ENCODE data around the gene RND3.

RND3 gene

DNA sequence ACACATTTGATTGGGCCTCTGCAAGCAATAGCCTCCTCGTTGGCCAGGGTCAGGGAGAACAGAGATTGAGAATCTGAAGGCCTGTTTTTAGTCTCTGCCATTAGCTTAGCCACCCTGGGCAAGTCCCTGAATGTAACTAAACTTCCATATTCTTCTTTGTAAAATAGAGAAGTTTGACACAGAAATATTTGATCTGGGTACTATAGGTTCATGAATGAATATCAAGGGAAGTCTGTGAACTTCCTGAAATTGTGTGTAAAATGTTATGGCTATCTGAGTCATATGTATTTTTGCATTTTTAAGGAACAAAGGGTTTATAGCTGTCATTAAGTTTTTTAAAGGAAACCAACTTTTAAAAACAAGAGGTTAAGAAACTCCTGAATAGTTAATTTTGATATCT is 23.2 kb downstream of the RND3 start:
- Histone ChIP-seq H3K27ac (ENCODE audit: extremely low read depth, low read depth, low read length) (no peak overlapping the region), H3K9me3 (ENCODE audit: control insufficient read depth, insufficient read depth, low read depth, low read length) (no peaks in the 10 kb centered on the region)
- POLR2A ChIA-PET: no interaction called here

DNA sequence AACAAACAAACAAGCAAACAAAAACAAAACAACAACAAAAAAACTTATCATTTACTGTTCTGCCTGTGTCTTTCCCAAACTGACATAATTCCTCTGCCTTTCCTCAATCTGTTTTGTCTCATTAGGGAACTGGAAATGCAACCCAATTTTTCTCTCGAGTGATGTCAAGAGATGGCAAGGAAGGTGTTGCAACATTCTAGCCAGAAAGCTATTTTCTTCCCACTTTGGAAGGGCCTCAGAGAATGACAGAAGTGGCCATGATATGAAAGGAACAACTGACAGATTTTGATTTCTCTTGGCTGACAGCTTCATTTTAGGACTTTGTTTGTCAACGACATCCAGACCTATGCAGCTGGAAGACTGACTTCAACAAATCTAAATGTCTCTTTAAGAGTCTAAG is 24.7 kb downstream of the RND3 start:
- TF ChIP-seq ZNF404 (tag by site-specific recombination; IDR thresholded peaks at IDR 0.05): no peak
- no peak for TF ChIP-seq KLF1 (tag by site-specific recombination; IDR thresholded peaks at IDR 0.05)
- no peak for TF ChIP-seq SP3 (tag by site-specific recombination; IDR thresholded peaks at IDR 0.05)
- no peak for TF ChIP-seq HOXA7 (CRISPR knock-in tag; IDR thresholded peaks at IDR 0.05; ENCODE audit: borderline replicate concordance)
- TF ChIP-seq SETDB1 (IDR thresholded peaks at IDR 0.05; ENCODE audit: insufficient read length, low read length): no peak
- TF ChIP-seq, protein P1, sequence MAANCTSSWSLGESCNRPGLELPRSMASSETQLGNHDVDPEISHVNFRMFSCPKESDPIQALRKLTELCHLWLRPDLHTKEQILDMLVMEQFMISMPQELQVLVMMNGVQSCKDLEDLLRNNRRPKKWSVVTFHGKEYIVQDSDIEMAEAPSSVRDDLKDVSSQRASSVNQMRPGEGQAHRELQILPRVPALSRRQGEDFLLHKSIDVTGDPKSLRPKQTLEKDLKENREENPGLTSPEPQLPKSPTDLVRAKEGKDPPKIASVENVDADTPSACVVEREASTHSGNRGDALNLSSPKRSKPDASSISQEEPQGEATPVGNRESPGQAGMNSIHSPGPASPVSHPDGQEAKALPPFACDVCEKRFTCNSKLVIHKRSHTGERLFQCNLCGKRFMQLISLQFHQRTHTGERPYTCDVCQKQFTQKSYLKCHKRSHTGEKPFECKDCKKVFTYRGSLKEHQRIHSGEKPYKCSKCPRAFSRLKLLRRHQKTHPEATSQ (tag by site-specific recombination; IDR thresholded peaks at IDR 0.05): no peak
- TF ChIP-seq ZNF747 (tag by site-specific recombination; IDR thresholded peaks at IDR 0.05): no peak
- Histone ChIP-seq H3K4me1 (ENCODE audit: control insufficient read depth, insufficient read depth, low read length) (no peaks in the 10 kb centered on the region), H3K36me3 (ENCODE audit: control insufficient read depth in 2 of 2, insufficient read depth in 1 of 2, low read length in 2 of 2) (peaks cover 2 to 4% of the 10 kb centered on the region in 2 experiments; a peak in 2 of 3 replicates), H3K27ac (ENCODE audit: extremely low read depth, low read depth, low read length) (no peak overlapping the region), H3K4me3 (ENCODE audit: low read depth, low read length) (no peak overlapping the region), H3K9me3 (ENCODE audit: control insufficient read depth, insufficient read depth, low read depth, low read length) (no peaks in the 10 kb centered on the region)
- ChIA-PET POLR2A (no interaction called here), CTCF (interaction anchor here (0.6 kb wide), 1 partner anchor 33 kb away, joined by 3 read pairs; no protein-coding TSS in a partner anchor)

More for the DNA sequence above, 23.2 kb downstream of the RND3 start:
- Histone ChIP-seq H3K4me3 (ENCODE audit: low read depth, low read length) (no peak overlapping the region), H3K36me3 (ENCODE audit: control insufficient read depth in 2 of 2, insufficient read depth in 1 of 2, low read length in 2 of 2) (peaks cover 13 to 15% of the 10 kb centered on the region in 2 experiments; a peak in 2 of 3 replicates), H3K4me1 (ENCODE audit: control insufficient read depth, insufficient read depth, low read length) (no peaks in the 10 kb centered on the region)
- CTCF ChIA-PET: interaction anchor here (0.6 kb wide), 1 partner anchor 698 kb away, joined by 3 read pairs; no protein-coding TSS in a partner anchor
- TF ChIP-seq SCRT1 (tag by site-specific recombination; IDR thresholded peaks at IDR 0.05; ENCODE audit: borderline replicate concordance) (no peak), ZNF416 (tag by site-specific recombination; IDR thresholded peaks at IDR 0.05) (no peak), ZNF350 (tag by site-specific recombination; IDR thresholded peaks at IDR 0.05) (no peak), ZNF174 (tag by site-specific recombination; IDR thresholded peaks at IDR 0.05) (no peak), ZNF626 (tag by site-specific recombination; IDR thresholded peaks at IDR 0.05) (no peak), ZNF670 (tag by site-specific recombination; IDR thresholded peaks at IDR 0.05; ENCODE audit: low read depth) (no peak), TCF7L2 (IDR thresholded peaks at IDR 0.05; ENCODE audit: borderline replicate concordance, low read depth, low read length) (no peak), ZNF211 (tag by site-specific recombination; IDR thresholded peaks at IDR 0.05; ENCODE audit: low read depth) (no peak), SP3 (tag by site-specific recombination; IDR thresholded peaks at IDR 0.05) (no peak), ZNF433 (tag by site-specific recombination; IDR thresholded peaks at IDR 0.05; ENCODE audit: low read depth) (no peak), ZNF624 (tag by site-specific recombination; IDR thresholded peaks at IDR 0.05) (no peak), ZEB2 (tag by site-specific recombination; IDR thresholded peaks at IDR 0.05) (no peak), ZBTB21 (tag by site-specific recombination; IDR thresholded peaks at IDR 0.05) (no peak)
- TF ChIP-seq, protein P2, sequence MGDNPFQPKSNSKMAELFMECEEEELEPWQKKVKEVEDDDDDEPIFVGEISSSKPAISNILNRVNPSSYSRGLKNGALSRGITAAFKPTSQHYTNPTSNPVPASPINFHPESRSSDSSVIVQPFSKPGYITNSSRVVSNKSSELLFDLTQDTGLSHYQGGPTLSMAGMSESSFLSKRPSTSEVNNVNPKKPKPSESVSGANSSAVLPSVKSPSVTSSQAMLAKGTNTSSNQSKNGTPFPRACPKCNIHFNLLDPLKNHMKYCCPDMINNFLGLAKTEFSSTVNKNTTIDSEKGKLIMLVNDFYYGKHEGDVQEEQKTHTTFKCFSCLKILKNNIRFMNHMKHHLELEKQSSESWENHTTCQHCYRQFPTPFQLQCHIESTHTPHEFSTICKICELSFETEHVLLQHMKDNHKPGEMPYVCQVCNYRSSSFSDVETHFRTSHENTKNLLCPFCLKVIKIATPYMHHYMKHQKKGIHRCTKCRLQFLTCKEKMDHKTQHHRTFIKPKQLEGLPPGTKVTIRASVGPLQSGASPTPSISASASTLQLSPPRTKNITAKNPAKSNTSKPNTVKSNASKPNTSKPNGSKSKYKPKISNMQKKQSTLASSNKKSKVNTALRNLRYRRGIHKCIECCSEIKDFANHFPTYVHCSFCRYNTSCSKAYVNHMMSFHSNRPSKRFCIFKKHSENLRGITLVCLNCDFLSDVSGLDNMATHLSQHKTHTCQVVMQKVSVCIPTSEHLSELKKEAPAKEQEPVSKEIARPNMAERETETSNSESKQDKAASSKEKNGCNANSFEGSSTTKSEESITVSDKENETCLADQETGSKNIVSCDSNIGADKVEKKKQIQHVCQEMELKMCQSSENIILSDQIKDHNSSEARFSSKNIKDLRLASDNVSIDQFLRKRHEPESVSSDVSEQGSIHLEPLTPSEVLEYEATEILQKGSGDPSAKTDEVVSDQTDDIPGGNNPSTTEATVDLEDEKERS (tag by site-specific recombination; IDR thresholded peaks at IDR 0.05): no peak
- TF ChIP-seq, protein P3, sequence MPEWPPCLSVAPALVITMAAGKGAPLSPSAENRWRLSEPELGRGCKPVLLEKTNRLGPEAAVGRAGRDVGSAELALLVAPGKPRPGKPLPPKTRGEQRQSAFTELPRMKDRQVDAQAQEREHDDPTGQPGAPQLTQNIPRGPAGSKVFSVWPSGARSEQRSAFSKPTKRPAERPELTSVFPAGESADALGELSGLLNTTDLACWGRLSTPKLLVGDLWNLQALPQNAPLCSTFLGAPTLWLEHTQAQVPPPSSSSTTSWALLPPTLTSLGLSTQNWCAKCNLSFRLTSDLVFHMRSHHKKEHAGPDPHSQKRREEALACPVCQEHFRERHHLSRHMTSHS (tag by site-specific recombination; IDR thresholded peaks at IDR 0.05): no peak
